SH-SY5Y (cell line): ENCODE data around the gene KRT2.

Experiments
- GATA2 ChIP-seq: IDR thresholded peaks from 2 replicates; pipeline ENCODE4 v1.6.1; 2011; ENCODE audit warnings: mild to moderate bottlenecking, low read depth, low read length
- GATA3 ChIP-seq: IDR thresholded peaks from 2 replicates; pipeline ENCODE4 v1.6.1; 2011; ENCODE audit warnings: low read depth, mild to moderate bottlenecking, low read length, moderate library complexity

GRCh38 chr12:52692254-52692653 is 40.2 kb upstream of the KRT2 start:
- TF ChIP-seq GATA3 (no peak), GATA2 (no peak)
